Inflammatory macrophage treated with lipopolysaccharide for 1 hour (primary cell): ENCODE results near the gene TSHZ1.

Source experiments
- DNase-seq, 2 donors: peaks; one replicate each; pipeline ENCODE4 v3.0.0-alpha.2; 2020 to 2022

TSHZ1 gene

DNA sequence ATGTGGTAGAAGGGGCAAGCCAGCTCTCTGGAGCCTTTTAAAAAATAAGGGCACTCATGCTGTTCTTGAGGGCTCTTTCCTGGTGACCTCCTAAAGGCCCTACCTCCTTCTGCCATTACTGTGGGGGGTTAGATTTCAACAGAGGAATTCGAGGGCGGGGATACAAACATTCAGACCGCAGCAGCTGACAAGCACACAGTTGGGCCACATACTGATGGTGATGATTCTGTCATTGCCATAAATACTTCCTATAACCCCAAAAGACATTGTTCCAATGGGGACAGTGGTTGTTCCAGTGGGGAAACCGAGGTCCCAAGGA lies 67.0 kb downstream of the TSHZ1 start:
- no peak for DNase-seq

- no peak for DNase-seq
These were observed 68.8 kb downstream of the TSHZ1 start for GRCh38 chr18:75279381-75279780.

DNA sequence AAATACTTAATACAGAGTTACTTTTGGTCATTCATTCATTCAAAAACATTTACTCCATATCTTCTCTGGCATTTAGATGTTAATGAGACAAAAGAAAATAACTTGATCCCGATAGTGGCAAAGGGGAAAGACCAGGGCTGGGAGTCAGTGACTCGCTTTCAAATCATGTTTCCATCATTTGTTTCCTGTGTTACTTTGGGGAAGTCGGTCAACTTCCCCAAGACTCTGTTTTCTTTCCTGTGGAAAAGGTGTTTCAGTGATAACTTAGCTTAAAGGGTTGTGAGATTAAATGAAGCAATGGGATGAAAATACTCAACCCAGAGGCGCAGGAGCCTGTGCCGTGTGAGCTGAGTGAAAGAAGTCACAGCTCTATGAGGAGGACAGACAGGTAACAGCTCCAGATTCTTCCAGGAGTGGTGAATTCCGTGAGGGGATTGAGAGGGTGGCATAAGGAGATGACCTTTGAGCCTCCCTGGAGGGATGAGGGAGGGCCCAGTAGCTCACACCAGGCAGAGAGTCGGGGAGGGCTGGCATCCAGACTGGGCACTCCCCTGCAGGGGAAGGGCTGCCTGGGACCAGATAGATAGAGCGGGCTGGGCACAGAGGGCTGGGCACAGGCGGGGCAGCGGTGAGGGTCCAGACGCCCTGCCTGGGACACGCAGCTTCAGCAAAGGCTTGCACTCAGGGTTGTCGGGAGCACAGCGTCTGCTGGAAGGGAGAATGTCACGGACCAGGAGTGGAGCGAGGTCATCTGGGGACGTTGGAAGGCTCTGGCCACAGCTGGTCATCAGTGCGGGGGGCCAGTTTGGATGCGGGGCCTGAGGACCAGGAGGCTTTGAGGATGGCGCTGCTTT lies 70.1 kb downstream of the TSHZ1 start:
- no peak for DNase-seq

- no peak for DNase-seq
These were observed 72.1 kb downstream of the TSHZ1 start for GRCh38 chr18:75282746-75283145.

- DNase-seq = no peak
These were observed 73.1 kb downstream of the TSHZ1 start for GRCh38 chr18:75283731-75284130.

DNA sequence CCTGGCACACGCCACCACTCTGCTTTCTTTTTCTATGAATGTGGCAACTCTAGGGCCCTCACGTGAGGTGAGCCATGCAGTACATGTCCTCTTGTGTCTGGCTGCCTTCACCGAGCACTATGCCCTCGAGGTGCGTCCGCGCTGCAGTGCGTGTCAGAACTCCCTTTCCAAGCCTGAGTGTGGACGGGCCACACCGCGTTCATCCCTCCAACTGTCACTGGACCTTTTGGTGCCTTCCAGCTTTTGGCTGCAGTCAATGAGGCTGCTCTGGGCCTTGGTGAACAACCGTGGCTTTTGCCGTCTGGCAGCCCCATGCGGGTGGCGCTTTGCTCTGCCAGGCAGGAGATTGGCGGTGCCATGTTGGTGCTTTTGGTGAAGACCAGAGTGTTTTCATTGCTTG lies 74.0 kb downstream of the TSHZ1 start:
- DNase-seq = no peak

DNA sequence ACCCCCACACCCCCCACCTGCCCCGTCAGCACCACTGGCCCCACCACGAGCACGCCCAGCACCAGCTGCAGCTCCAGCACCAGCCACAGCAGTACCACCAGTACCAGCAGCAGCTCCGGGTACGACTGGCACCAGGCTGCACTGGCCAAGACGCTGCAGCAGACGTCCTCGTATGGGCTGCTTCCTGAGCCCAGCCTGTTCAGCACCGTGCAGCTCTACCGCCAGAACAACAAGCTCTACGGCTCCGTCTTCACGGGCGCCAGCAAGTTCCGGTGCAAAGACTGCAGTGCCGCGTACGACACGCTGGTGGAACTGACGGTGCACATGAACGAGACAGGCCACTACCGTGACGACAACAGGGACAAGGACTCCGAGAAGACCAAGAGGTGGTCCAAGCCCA lies 75.3 kb downstream of the TSHZ1 start:
- DNase-seq = no peak

- no peak for DNase-seq
These were observed 76.4 kb downstream of the TSHZ1 start for GRCh38 chr18:75287006-75287405.

DNA sequence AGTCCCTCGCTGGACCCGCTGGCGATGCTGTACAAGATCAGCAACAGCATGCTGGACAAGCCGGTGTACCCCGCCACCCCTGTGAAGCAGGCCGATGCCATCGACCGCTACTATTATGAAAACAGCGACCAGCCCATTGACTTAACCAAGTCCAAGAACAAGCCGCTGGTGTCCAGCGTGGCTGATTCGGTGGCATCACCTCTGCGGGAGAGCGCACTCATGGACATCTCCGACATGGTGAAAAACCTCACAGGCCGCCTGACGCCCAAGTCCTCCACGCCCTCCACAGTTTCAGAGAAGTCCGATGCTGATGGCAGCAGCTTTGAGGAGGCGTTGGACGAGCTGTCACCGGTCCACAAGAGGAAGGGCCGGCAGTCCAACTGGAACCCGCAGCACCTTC lies 77.1 kb downstream of the TSHZ1 start:
- no peak for DNase-seq

GRCh38 chr18:75289761-75290160 lies 79.2 kb downstream of the TSHZ1 start:
- no peak for DNase-seq

GRCh38 chr18:75290737-75291358 lies 80.3 kb downstream of the TSHZ1 start:
- no peak for DNase-seq

DNA sequence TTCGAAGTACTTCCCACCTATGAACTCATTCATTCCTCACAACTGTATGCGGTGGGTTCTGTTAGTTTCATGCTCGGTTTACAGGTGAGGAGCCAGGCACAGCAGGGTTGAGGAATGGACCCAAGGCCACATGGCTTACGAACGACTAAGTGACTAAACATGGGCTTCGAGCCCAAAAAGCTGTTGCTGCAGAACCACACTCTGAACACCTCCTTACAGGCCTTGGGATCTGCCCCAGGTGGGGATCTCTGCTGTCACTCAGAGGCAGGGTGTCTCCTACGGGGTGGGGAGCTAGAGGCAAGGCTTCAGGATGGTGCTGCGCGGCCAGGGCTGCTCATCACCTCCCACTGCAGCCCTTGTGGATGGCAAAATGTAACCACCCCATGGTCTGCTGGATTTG lies 80.9 kb downstream of the TSHZ1 start:
- DNase-seq = no peak

DNA sequence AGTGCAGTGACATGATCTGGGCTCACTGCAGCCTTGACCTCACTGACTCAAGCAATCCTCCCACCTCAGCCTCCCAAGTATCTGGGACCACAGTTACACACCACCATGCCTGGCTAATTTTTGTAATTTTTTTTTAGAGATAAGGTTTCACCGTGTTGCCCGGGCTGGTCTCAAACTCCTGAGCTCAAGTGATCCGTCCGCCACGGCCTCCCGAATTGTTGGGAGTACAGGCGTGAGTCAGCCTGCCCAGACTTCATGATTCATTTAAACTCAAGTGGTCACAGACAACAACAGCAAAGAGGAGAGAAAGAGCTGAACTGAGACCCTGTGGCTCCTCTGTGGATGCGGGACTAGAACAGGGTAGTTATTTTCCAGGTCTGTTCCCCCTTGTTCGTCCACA lies 83.0 kb downstream of the TSHZ1 start:
- no peak for DNase-seq

GRCh38 chr18:75297731-75298130 lies 87.1 kb downstream of the TSHZ1 start:
- DNase-seq = no peak

DNA sequence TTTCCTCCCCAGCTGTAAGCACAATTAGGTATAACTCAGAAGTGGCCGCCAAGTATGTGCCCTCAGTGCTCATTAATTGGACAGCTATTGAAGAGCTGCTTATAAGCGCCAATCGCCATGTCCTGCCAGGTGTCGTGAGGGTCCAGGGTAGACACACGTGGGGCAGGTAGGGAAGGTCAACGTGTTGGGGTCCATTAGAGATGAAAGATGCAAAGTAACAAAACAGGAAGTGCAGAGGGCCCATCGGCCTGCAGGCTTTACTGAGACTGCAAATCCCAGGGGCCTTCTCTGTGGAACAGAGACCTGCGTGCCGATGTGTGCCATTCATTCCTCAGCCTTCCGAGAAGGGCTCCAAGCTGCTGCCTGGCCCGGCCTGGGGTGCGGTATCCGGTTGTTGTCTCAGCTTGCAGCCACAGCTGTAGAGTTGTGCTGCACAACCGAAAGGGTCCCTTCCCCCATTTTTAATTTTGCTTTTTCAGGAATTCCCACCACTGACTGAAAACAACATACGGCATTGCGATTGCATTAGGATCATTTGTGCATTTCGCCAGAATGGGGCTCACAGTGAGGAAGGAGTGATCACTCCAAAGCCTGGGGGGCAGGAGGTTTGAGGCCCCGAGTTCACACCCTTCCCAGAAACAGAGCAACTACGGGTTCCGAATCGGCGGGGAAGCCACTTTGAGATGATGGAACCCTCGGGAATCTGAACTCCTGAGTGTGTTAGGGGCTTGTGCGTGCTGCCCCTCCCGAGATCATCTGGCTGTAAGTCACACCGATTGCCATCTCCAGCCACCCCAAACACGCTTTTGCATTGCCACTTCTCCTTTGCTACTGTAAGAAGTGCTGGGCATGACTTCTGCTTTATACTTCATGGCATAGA lies 94.3 kb downstream of the TSHZ1 start:
- no peak for DNase-seq

- no peak for DNase-seq
These were observed 95.4 kb downstream of the TSHZ1 start for GRCh38 chr18:75305984-75306383.

DNA sequence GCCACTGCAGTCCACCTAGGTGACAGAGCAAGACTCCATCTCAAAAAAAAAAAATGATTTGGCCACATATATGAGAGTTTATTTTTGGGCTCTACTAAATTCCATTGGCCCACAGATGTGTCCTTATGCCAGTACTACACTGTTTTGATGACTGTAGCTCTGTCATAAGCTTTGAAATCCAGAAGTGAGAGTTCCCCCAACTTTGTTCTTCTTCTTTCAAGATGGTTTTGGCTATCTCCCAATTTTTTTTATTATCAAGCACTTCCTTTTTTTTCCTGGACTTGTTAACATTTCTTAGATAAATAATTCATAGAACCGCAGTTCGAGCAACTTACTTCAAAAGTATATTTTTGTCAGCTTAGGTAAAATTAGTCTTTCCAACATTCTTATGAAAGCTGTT lies 96.9 kb downstream of the TSHZ1 start:
- DNase-seq = peak; percentile 76 to 80

- no peak for DNase-seq
These were observed 99.0 kb downstream of the TSHZ1 start for GRCh38 chr18:75309564-75309963.

DNA sequence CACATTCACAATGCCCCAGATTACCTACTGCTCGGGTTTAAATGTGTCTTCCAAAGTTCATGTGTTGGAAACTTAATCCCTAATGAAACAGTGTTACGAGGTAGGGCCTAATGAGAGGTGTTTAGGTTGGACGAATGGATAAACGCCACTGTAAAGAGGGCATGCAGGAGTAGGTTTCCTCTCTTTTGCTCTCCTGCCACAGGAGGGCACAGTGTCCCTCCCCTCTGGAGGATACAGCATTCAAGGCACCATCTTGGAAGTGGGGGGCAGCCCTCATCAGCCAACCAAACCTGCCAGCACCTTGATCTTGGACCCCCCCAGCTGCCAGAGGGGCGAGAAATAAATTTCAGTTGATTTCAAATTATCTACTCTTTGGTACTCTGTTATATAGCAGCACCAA lies 103.5 kb downstream of the TSHZ1 start:
- DNase-seq = no peak

DNA sequence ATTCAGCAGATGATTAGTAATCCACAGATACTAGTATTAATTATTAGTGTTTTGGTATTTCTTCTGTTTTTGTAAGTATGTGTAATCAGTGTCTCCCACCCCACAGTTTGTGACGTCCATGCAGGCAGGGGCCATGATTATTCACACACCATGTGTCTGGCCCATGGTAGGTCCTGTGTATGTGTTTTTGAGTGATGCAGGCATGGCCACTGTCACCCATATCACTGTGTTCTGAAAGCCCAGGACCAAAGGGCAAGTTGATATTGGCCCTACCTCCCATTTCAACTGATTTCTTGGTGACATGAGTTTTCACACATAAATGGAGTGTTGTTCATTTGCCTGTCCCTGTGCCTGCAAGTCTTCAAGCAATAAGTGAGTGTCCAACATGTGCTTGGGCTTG lies 104.0 kb downstream of the TSHZ1 start:
- no peak for DNase-seq

- no peak for DNase-seq
These were observed 105.6 kb downstream of the TSHZ1 start for GRCh38 chr18:75316223-75316622.

GRCh38 chr18:75316826-75317225 lies 106.2 kb downstream of the TSHZ1 start:
- DNase-seq = no peak

DNA sequence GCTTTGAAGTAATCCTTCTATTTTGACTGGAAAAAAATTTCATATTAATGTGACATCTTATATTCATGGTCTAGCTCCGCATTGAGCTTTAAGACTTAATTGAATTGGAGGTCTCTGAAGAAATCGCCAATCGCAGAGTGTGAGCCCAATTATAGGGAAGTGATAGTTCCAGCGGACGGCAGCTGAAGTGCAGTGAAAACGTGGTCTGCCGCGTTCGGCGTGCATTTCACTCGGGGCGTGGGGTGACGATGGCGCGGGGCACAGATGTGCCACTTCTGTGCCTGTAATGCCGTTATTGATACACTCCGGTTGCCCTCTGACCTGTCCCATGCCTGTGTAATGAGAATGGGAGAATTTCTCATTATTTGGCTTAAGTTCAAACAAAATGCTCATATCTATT lies 106.7 kb downstream of the TSHZ1 start:
- no peak for DNase-seq

- DNase-seq = no peak
These were observed 107.1 kb downstream of the TSHZ1 start for GRCh38 chr18:75317703-75318102.
